ENCODE measurements around the gene PLCB4. TPM values are rescaled to one million over a fixed set of nuclear protein-coding genes. Genes with fewer than 3 reads are reported as not detected.

The PLCB4 gene
- polyA plus RNA-seq, 3 donors, result not detected

DNA sequence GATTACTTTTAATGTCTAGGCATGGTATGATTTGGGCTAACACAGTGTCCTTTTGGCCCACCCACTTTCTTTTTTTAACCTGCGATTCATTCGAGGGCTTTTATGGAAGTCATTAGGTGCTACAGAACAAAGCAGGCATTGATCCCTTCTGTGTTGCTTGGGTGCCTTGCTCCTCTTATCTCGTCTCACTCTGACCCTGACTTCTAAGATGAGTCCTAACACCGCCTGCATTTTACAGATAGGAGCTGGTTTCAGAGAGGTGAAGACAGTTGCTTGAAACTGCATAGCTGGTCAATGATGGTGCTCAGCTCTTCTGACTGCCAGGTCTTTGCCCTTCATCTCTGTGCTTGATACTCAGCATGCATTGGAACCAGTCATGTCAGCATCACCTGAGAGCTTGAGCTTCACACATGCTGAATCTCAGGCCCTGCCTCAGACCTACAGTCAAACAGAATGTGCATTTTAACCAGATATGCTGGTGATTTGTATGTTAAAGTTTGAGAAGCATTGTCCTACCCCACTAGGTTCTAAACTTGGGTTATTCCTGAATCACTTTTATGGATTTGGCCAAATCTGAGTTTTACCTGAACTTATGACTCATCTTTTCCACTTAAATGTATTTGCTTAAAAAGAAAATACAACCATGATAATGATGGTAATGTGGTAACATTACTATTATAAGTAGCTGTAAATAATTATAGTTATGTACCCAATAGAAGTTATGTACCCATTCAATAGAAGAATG lies 142.3 kb downstream of the PLCB4 start:
- H3K27me3 ChIP-seq (ENCODE audit: control insufficient read depth in 2 of 2, insufficient read depth in 2 of 2, low read length in 2 of 2), result no peaks in the 10 kb centered on the region

GRCh38 chr20:9212735-9213134 lies 143.8 kb downstream of the PLCB4 start:
- H3K4me1 ChIP-seq (ENCODE audit: control insufficient read depth in 1 of 2, insufficient read depth in 2 of 2, low read length in 2 of 2), result no peaks in the 10 kb centered on the region
- H3K4me1 Mint-ChIP-seq, result peaks cover 8% of the 10 kb centered on the region
- no peak overlapping the region for H3K4me3 ChIP-seq (replicated peaks in 1 of 3; ENCODE audit: low read depth in 2 of 3, low read length in 3 of 3)
- no peak for DNase-seq
- no peaks in the 10 kb centered on the region for H3K36me3 ChIP-seq (replicated peaks in 1 of 2; ENCODE audit: control insufficient read depth in 1 of 2, insufficient read depth in 2 of 2, low read length in 2 of 2)
- TF ChIP-seq, protein P1, sequence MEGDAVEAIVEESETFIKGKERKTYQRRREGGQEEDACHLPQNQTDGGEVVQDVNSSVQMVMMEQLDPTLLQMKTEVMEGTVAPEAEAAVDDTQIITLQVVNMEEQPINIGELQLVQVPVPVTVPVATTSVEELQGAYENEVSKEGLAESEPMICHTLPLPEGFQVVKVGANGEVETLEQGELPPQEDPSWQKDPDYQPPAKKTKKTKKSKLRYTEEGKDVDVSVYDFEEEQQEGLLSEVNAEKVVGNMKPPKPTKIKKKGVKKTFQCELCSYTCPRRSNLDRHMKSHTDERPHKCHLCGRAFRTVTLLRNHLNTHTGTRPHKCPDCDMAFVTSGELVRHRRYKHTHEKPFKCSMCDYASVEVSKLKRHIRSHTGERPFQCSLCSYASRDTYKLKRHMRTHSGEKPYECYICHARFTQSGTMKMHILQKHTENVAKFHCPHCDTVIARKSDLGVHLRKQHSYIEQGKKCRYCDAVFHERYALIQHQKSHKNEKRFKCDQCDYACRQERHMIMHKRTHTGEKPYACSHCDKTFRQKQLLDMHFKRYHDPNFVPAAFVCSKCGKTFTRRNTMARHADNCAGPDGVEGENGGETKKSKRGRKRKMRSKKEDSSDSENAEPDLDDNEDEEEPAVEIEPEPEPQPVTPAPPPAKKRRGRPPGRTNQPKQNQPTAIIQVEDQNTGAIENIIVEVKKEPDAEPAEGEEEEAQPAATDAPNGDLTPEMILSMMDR (IDR thresholded peaks at IDR 0.05), result no peak
- no peaks in the 10 kb centered on the region for H3K9me3 ChIP-seq (replicated peaks in 1 of 2; ENCODE audit: control insufficient read depth in 1 of 2, insufficient read depth in 1 of 2, low read length in 2 of 2)
- no CpG with 5 or more reads among the region's 2 CpGs for WGBS (ENCODE audit: insufficient coverage)
- H3K36me3 Mint-ChIP-seq, result no peaks in the 10 kb centered on the region
- H3K9ac ChIP-seq (ENCODE audit: insufficient read depth, low read length, poor library complexity, severe bottlenecking), result no peak overlapping the region
- H3K27me3 Mint-ChIP-seq (ENCODE audit: low read depth in 3 of 3), result peaks cover 0 to 2% (median 0%) of the 10 kb centered on the region in 3 donors
- no peak overlapping the region for H3K4me2 ChIP-seq (replicated peaks; ENCODE audit: extremely low read depth, low read length, poor library complexity, severe bottlenecking)
- no peak overlapping the region for H3K27ac Mint-ChIP-seq
- no peak overlapping the region for H3K4me3 Mint-ChIP-seq
- H3K27me3 ChIP-seq (ENCODE audit: control insufficient read depth in 2 of 2, insufficient read depth in 2 of 2, low read length in 2 of 2), result no peaks in the 10 kb centered on the region
- intact Hi-C loops (cut with micrococcal nuclease), result no loop called here
- H3K27ac ChIP-seq (ENCODE audit: low read depth in 1 of 2, low read length in 2 of 2), result no peak overlapping the region
- H3K9me3 Mint-ChIP-seq, result no peaks in the 10 kb centered on the region
- no peaks in the 10 kb centered on the region for H3K79me2 ChIP-seq (ENCODE audit: insufficient read depth, low read length)
- no peaks in the 10 kb centered on the region for H4K20me1 ChIP-seq (ENCODE audit: insufficient read depth, low read length)
- H2AFZ ChIP-seq (ENCODE audit: insufficient read depth, low read depth, low read length, poor library complexity, severe bottlenecking), result no peak overlapping the region

More for the DNA sequence above, 142.3 kb downstream of the PLCB4 start:
- Mint-ChIP-seq H3K4me1 (peaks cover 8% of the 10 kb centered on the region), H3K27ac (no peak overlapping the region), H3K36me3 (no peaks in the 10 kb centered on the region), H3K9me3 (no peaks in the 10 kb centered on the region), H3K4me3 (no peak overlapping the region), H3K27me3 (ENCODE audit: low read depth in 3 of 3) (peaks cover 0 to 2% (median 0%) of the 10 kb centered on the region in 3 donors)
- Histone ChIP-seq H3K36me3 (replicated peaks in 1 of 2; ENCODE audit: control insufficient read depth in 1 of 2, insufficient read depth in 2 of 2, low read length in 2 of 2) (no peaks in the 10 kb centered on the region), H3K4me1 (ENCODE audit: control insufficient read depth in 1 of 2, insufficient read depth in 2 of 2, low read length in 2 of 2) (no peaks in the 10 kb centered on the region), H2AFZ (ENCODE audit: insufficient read depth, low read depth, low read length, poor library complexity, severe bottlenecking) (no peak overlapping the region), H3K27ac (ENCODE audit: low read depth in 1 of 2, low read length in 2 of 2) (no peak overlapping the region), H3K9me3 (replicated peaks in 1 of 2; ENCODE audit: control insufficient read depth in 1 of 2, insufficient read depth in 1 of 2, low read length in 2 of 2) (no peaks in the 10 kb centered on the region), H3K4me2 (replicated peaks; ENCODE audit: extremely low read depth, low read length, poor library complexity, severe bottlenecking) (no peak overlapping the region), H3K4me3 (replicated peaks in 1 of 3; ENCODE audit: low read depth in 2 of 3, low read length in 3 of 3) (no peak overlapping the region), H3K79me2 (ENCODE audit: insufficient read depth, low read length) (no peaks in the 10 kb centered on the region), H4K20me1 (ENCODE audit: insufficient read depth, low read length) (no peaks in the 10 kb centered on the region), H3K9ac (ENCODE audit: insufficient read depth, low read length, poor library complexity, severe bottlenecking) (no peak overlapping the region)
- TF ChIP-seq, protein P1 (IDR thresholded peaks at IDR 0.05), result no peak
- intact Hi-C loops (cut with micrococcal nuclease), result no loop called here
- WGBS (ENCODE audit: insufficient coverage), result 94% methylated on average over 3 of the region's 4 CpGs
- DNase-seq, result no peak

Data from CD14-positive monocyte (primary cell).